HepG2 (cell line): ENCODE measurements around the gene SLC7A10. TPM values are rescaled to one million over a fixed set of nuclear protein-coding genes. Genes with fewer than 3 reads are reported as not detected.

ENCODE experiments used
- CCDC6 ChIP-seq: sonication (generic); formaldehyde crosslinking; IDR thresholded peaks from 2 replicates; pipeline ENCODE4 v1.8.1; 2022; ENCODE audit warnings: mild to moderate bottlenecking, missing genetic modification reagents, moderate library complexity
- DDIT3 ChIP-seq: sonication (generic); formaldehyde crosslinking; IDR thresholded peaks from 2 replicates; pipeline ENCODE4 v1.4.0; 2020; ENCODE audit warnings: mild to moderate bottlenecking, missing genetic modification reagents
- GMEB2 ChIP-seq: IDR thresholded peaks from 2 replicates; pipeline ENCODE4 v1.6.1; 2016; ENCODE audit warnings: missing biosample characterization, missing genetic modification reagents, low read depth
- LRRFIP1 ChIP-seq: sonication (generic); formaldehyde crosslinking; conservative IDR thresholded peaks from 2 replicates; pipeline ENCODE4 v1.4.0; 2020; ENCODE audit warnings: missing genetic modification reagents
- RNF219 ChIP-seq: sonication (generic); formaldehyde crosslinking; IDR thresholded peaks from 2 replicates; pipeline ENCODE4 v1.5.0; 2020; ENCODE audit warnings: mild to moderate bottlenecking, missing genetic modification reagents
- SMARCC2 ChIP-seq: fragments of 450-650 bp; IDR thresholded peaks from 2 replicates; pipeline ENCODE4 v1.6.1; 2017; ENCODE audit warnings: antibody characterized with exemption, mild to moderate bottlenecking
- TFDP1 ChIP-seq: IDR thresholded peaks from 2 replicates; pipeline ENCODE4 v1.6.1; 2016; ENCODE audit warnings: missing compliant biosample characterization, missing genetic modification reagents, borderline replicate concordance
- THAP11 ChIP-seq: IDR thresholded peaks from 2 replicates; pipeline ENCODE4 v1.6.1; 2016; ENCODE audit warnings: missing biosample characterization, missing genetic modification reagents
- ZFY ChIP-seq: sonication (generic); formaldehyde crosslinking; IDR thresholded peaks from 2 replicates; pipeline ENCODE4 v1.4.0; 2020; ENCODE audit warnings: missing genetic modification reagents
- ZNF280B ChIP-seq: sonication (generic); formaldehyde crosslinking; IDR thresholded peaks from 2 replicates; pipeline ENCODE4 v1.5.0; 2020; ENCODE audit warnings: missing genetic modification reagents, mild to moderate bottlenecking, borderline replicate concordance
- ZNF354B ChIP-seq: sonication (generic); formaldehyde crosslinking; IDR thresholded peaks from 2 replicates; pipeline ENCODE4 v1.8.0; 2022; ENCODE audit warnings: mild to moderate bottlenecking, missing genetic modification reagents
- ZNF609 ChIP-seq: sonication (generic); formaldehyde crosslinking; IDR thresholded peaks from 2 replicates; pipeline ENCODE4 v1.4.0; 2020; ENCODE audit warnings: mild to moderate bottlenecking, missing genetic modification reagents, borderline replicate concordance
- ZNF691 ChIP-seq: sonication (generic); formaldehyde crosslinking; IDR thresholded peaks from 2 replicates; pipeline ENCODE4 v1.4.0; 2020; ENCODE audit warnings: missing genetic modification reagents, low read depth, mild to moderate bottlenecking, borderline replicate concordance
- polyA plus RNA-seq, 8 experiments: library from polyadenylated mRNA; depleted of rRNA in 3 of 8; stranded (reverse) in 7 of 8; unstranded in 1 of 8; fragments of >200 nt; fragmentation: Illumina TruSeq in 4 of 8; extraction: Trizol in 4 of 8; gene quantifications; 2 replicates each; pipeline versions ENCODE4 v1.2.1 to v1.2.3, GENCODE V29; 2011 to 2016; ENCODE audit warnings: low read depth in 4 of 8, missing spikeins in 1 of 8, mixed read lengths in 1 of 8; ENCODE audit not compliant: insufficient read depth in 1 of 8
- total RNA-seq, 5 experiments: library from RNA; depleted of rRNA; stranded (reverse); fragments of >200 nt; fragmentation: Illumina TruSeq; extraction: Trizol; gene quantifications; 2 replicates each; pipeline ENCODE4 v1.2.3, GENCODE V29; 2016; ENCODE audit warnings: low read depth in 1 of 5

The SLC7A10 gene
- total and polyA plus RNA-seq, 2 of the 13 experiments (the other 11 are each of a cell fraction or from before 2014, with no cell fraction given): 1.1 to 2.2 TPM

- TF ChIP-seq CCDC6: no peak
- no peak for TF ChIP-seq ZNF354B (CRISPR knock-in tag)
- TF ChIP-seq ZFY (CRISPR knock-in tag): no peak
- no peak for TF ChIP-seq DDIT3
- TF ChIP-seq THAP11 (CRISPR knock-in tag): peak; percentile 34; the same call in 1 of the 2 replicates
- TF ChIP-seq RNF219 (CRISPR knock-in tag): no peak
- TF ChIP-seq SMARCC2: no peak
- TF ChIP-seq LRRFIP1 (CRISPR knock-in tag): no peak
- TF ChIP-seq ZNF280B (CRISPR knock-in tag): 0 out of 2 replicates have a peak, but pooled peaks have one; percentile 6
- no peak for TF ChIP-seq TFDP1 (CRISPR knock-in tag)
- peak; percentile 66 for TF ChIP-seq ZNF609 (CRISPR knock-in tag)
- TF ChIP-seq GMEB2 (CRISPR knock-in tag): no peak
- no peak for TF ChIP-seq ZNF691
Observed at GRCh38 chr19:33248553-33248953, 22.9 kb upstream of the SLC7A10 start (continued).
